ENCODE data around the gene TBC1D9B. TPM values are rescaled to one million over a fixed set of nuclear protein-coding genes. Genes with fewer than 3 reads are reported as not detected.

Gene TBC1D9B
- total and polyA plus RNA-seq, 9 of the 15 experiments (the other 6 are each of a cell fraction or from before 2014, with no cell fraction given) = 2.9 to 59.1 (median 33.5) TPM

- TF ChIP-seq CUX1 (CRISPR knock-in tag; IDR thresholded peaks at IDR 0.05) (peak; percentile 91; the same call in 1 of the 2 replicates), RAD21 (CRISPR knock-in tag; conservative IDR thresholded peaks at IDR 0.05 in 1 of 2, IDR thresholded peaks at IDR 0.05 in 1 of 2) (no peak; a peak in 1 of 4 replicates), MTA2 (IDR thresholded peaks at IDR 0.05; ENCODE audit: low read depth) (no peak), ZNF655 (CRISPR knock-in tag; IDR thresholded peaks at IDR 0.05) (no peak), FOXP1 (CRISPR knock-in tag; IDR thresholded peaks at IDR 0.05) (no peak), KAT2B (IDR thresholded peaks at IDR 0.05; ENCODE audit: low read depth, low read length) (no peak), NR4A1 (CRISPR knock-in tag; IDR thresholded peaks at IDR 0.05) (peak; percentile 95), NR4A1 (tag; IDR thresholded peaks at IDR 0.05) (peak; percentile 96), SP1 (CRISPR knock-in tag; IDR thresholded peaks at IDR 0.05) (no peak; the same call in 1 of the 2 replicates), ATF7 (IDR thresholded peaks at IDR 0.05) (no peak), ZNF592 (IDR thresholded peaks at IDR 0.05) (peak; percentile 100), NFRKB (IDR thresholded peaks at IDR 0.05; ENCODE audit: low read depth) (0 out of 2 replicates have a peak, but pooled peaks have one; percentile 61), CBX5 (IDR thresholded peaks at IDR 0.05; ENCODE audit: borderline replicate concordance, low read depth) (no peak), PTBP1 (IDR thresholded peaks at IDR 0.05; ENCODE audit: low read depth, low read length) (no peak), SRSF7 (optimal IDR thresholded peaks at IDR 0.05; ENCODE audit: low read depth, low read length) (no peak), SMC3 (conservative IDR thresholded peaks at IDR 0.05; ENCODE audit: insufficient read depth, low read depth, low read length) (no peak), POLR2A (conservative IDR thresholded peaks at IDR 0.05) (no peak), NFE2L1 (tag; IDR thresholded peaks at IDR 0.05; ENCODE audit: borderline replicate concordance, low read depth) (peak; percentile 70)
These were observed 88.2 kb downstream of the TBC1D9B start (continued) for GRCh38 chr5:179819296-179820126.

Data from K562 (cell line).